HCT116 (cell line): Measurements from ENCODE around the gene IFT20. TPM values are rescaled to one million over a fixed set of nuclear protein-coding genes. Genes with fewer than 3 reads are reported as not detected.

Experiments
- ATAC-seq: fragments of 200-7000 bp; cut with Tn5 transposase; 2 replicates; pipeline ENCODE4 v1.9.1; 2020; ENCODE audit warnings: mild to moderate bottlenecking, moderate library complexity
- BruUV-seq: library from RNA; stranded (reverse); fragments of 400-500 nt; replicated peaks from 2 replicates; lab custom pipeline; 2021; lab: Mats Ljungman, UMichigan
- CTCF ChIA-PET: fragments of 300-600 bp; sonication (Branson Sonifier 250); formaldehyde crosslinking; loops from one replicate; lab custom pipeline; 2021; ENCODE audit warnings: antibody characterized with exemption; lab: Charles Lee
- POLR2A ChIA-PET: fragments of 300-600, 350-600 bp; sonication (Branson Sonifier 250); formaldehyde crosslinking; loops from one replicate; lab custom pipeline; 2021; ENCODE audit warnings: antibody characterized with exemption; lab: Charles Lee
- RAD21 ChIA-PET, 2 experiments: fragments of 300-600 bp; sonication (Branson Sonifier 250); formaldehyde crosslinking; loops; one replicate each; lab custom pipeline; 2023; ENCODE audit warnings: low total read pairs in 2 of 2; ENCODE audit not compliant: uncharacterized antibody in 2 of 2, unreplicated experiment in 2 of 2, low non-redundant PET in 1 of 2; lab: Charles Lee
- DNase-seq: peaks from one replicate; pipeline ENCODE4 v3.0.0-alpha.2; 2010; ENCODE audit warnings: low read depth, low spot score
- H2AFZ ChIP-seq: fragments of 200-600 bp; shearing (Covaris generic), sonication (generic); 2 replicates; pipeline ENCODE4 v1.6.1; 2017; ENCODE audit warnings: low read depth, mixed run types, mixed read lengths, antibody characterized with exemption, low read length; ENCODE audit not compliant: poor library complexity, severe bottlenecking
- H3K27ac ChIP-seq: 2 replicates; pipeline ENCODE4 v1.5.1; 2012; ENCODE audit warnings: low read depth, low read length
- H3K27me3 ChIP-seq: fragments of 200-600 bp; sonication (generic); 2 replicates; pipeline ENCODE4 v1.6.1; 2016; ENCODE audit warnings: mixed run types, low read length, mixed read lengths; ENCODE audit not compliant: insufficient read depth
- H3K36me3 ChIP-seq, 2 experiments: fragments of 200-500 bp in 1 of 2; fragments of 200-600 bp in 1 of 2; sonication (Bioruptor generic) in 1 of 2; sonication (generic) in 1 of 2; 2 replicates each; pipeline versions ENCODE4 v1.5.1 to v1.6.1; 2014 to 2016; ENCODE audit warnings: low read length in 2 of 2, inconsistent platforms in 1 of 2, mixed read lengths in 1 of 2, mixed run types in 1 of 2; ENCODE audit not compliant: insufficient read depth in 2 of 2, control insufficient read depth in 1 of 2
- H3K4me1 ChIP-seq, 2 experiments: fragments of 200-600 bp in 1 of 2; sonication (generic) in 1 of 2; 2 replicates each; pipeline versions ENCODE4 v1.5.1 to v1.6.1; 2012 to 2017; ENCODE audit warnings: low read length in 2 of 2, inconsistent platforms in 1 of 2, mild to moderate bottlenecking in 1 of 2, mixed read lengths in 1 of 2, mixed run types in 1 of 2, moderate library complexity in 1 of 2; ENCODE audit not compliant: insufficient read depth in 2 of 2, control insufficient read depth in 1 of 2
- H3K4me2 ChIP-seq: fragments of 200-600 bp; sonication (generic); 2 replicates; pipeline ENCODE4 v1.6.1; 2017; ENCODE audit warnings: mixed run types, low read length, mixed read lengths
- H3K4me3 ChIP-seq, 2 experiments: fragments of 200-600 bp in 1 of 2; sonication (generic) in 1 of 2; replicated peaks in 1 of 2; 2 replicates each; pipeline ENCODE4 v1.5.1; 2011 to 2016; ENCODE audit warnings: low read length in 2 of 2, control low read depth in 1 of 2, low read depth in 1 of 2, mild to moderate bottlenecking in 1 of 2, mixed read lengths in 1 of 2, mixed run types in 1 of 2
- H3K79me2 ChIP-seq: fragments of 200-600 bp; sonication (generic); 2 replicates; pipeline ENCODE4 v1.6.1; 2017; ENCODE audit warnings: mild to moderate bottlenecking, mixed run types, low read length, moderate library complexity, mixed read lengths; ENCODE audit not compliant: insufficient read depth
- H3K9ac ChIP-seq: fragments of 200-600 bp; sonication (generic); 2 replicates; pipeline ENCODE4 v1.6.1; 2016; ENCODE audit warnings: low read length, mixed read lengths
- H3K9me2 ChIP-seq: fragments of 200-600 bp; sonication (generic), shearing (Covaris generic); 2 replicates; pipeline ENCODE4 v1.6.1; 2017; ENCODE audit warnings: mixed run types, mild to moderate bottlenecking, moderate library complexity; ENCODE audit not compliant: insufficient read depth
- H3K9me3 ChIP-seq, 2 experiments: fragments of 200-500 bp in 1 of 2; fragments of 200-600 bp in 1 of 2; sonication (Bioruptor generic) in 1 of 2; sonication (generic) in 1 of 2; 2 replicates each; pipeline ENCODE4 v1.6.1; 2014 to 2017; ENCODE audit warnings: low read length in 2 of 2, mixed read lengths in 2 of 2, inconsistent platforms in 1 of 2, low read depth in 1 of 2, mild to moderate bottlenecking in 1 of 2, mixed run types in 1 of 2, moderate library complexity in 1 of 2; ENCODE audit not compliant: control insufficient read depth in 1 of 2, insufficient read depth in 1 of 2
- H4K20me1 ChIP-seq: fragments of 200-600 bp; sonication (generic), shearing (Covaris generic); 2 replicates; pipeline ENCODE4 v1.6.1; 2017; ENCODE audit warnings: mixed run types, mild to moderate bottlenecking, moderate library complexity; ENCODE audit not compliant: insufficient read depth
- ATF3 ChIP-seq: IDR thresholded peaks from 2 replicates; pipeline ENCODE4 v1.6.1; 2012
- CBX3 ChIP-seq: IDR thresholded peaks from 2 replicates; pipeline ENCODE4 v1.6.1; 2012; ENCODE audit warnings: low read depth
- EZH2phosphoT487 ChIP-seq: fragments of 200-600 bp; IDR thresholded peaks from 2 replicates; pipeline ENCODE4 v1.6.1; 2018; ENCODE audit warnings: antibody characterized with exemption, borderline replicate concordance
- MAX ChIP-seq: IDR thresholded peaks from 2 replicates; pipeline ENCODE4 v1.6.1; 2012
- POLR2AphosphoS5 ChIP-seq: IDR thresholded peaks from 2 replicates; pipeline ENCODE4 v1.6.1; 2011; ENCODE audit warnings: mild to moderate bottlenecking, low read depth, low read length, moderate library complexity
- SIN3A ChIP-seq: IDR thresholded peaks from 2 replicates; pipeline ENCODE4 v1.6.1; 2012; ENCODE audit warnings: low read depth
- YY1 ChIP-seq: IDR thresholded peaks from 2 replicates; pipeline ENCODE4 v1.6.1; 2011; ENCODE audit warnings: low read length, low read depth, moderate library complexity, mild to moderate bottlenecking; ENCODE audit not compliant: insufficient replicate concordance; ENCODE audit errors: extremely low read depth
- intact Hi-C: fragments of 100-400 bp; cut with micrococcal nuclease; formaldehyde crosslinking; loops from 2 replicates; pipeline ENCODE4 v1.10.0; 2022
- total RNA-seq: library from RNA; stranded (reverse); gene quantifications from one replicate; pipeline ENCODE4 v1.2.1, GENCODE V29; 2021; ENCODE audit not compliant: unreplicated experiment

The IFT20 gene
- total RNA-seq, 1 experiment from 2014 or later = 21.7 TPM

GRCh38 chr17:28334666-28335200 is 539 bp downstream of the IFT20 start:
- Histone ChIP-seq H3K4me1 (peaks cover 16 to 38% of the 10 kb centered on the region in 2 experiments), H3K27ac (peak overlapping the region; percentile 81; the same call in 1 of the 2 replicates), H3K27me3 (no peaks in the 10 kb centered on the region), H3K4me2 (peak overlapping the region; percentile 93), H3K9me2 (no peaks in the 10 kb centered on the region), H2AFZ (no peak overlapping the region), H3K36me3 (peaks cover under 1 to 5% of the 10 kb centered on the region in 2 experiments; a peak in 3 of 4 replicates), H4K20me1 (no peaks in the 10 kb centered on the region), H3K79me2 (peaks cover 32% of the 10 kb centered on the region), H3K9ac (peak overlapping the region; percentile 89), H3K4me3 (peak overlapping the region; percentile 97 to 99), H3K9me3 (no peaks in the 10 kb centered on the region)
- ATAC-seq (no peak), DNase-seq (no peak)
- TSS peak; percentile 43 for BruUV-seq
- ChIA-PET CTCF (interaction anchor here (0.7 to 1.9 kb wide), 4 partner anchors 15 to 83 kb away, joined by 3 to 11 read pairs (median 4); partner anchors contain the start of gene POLDIP2), POLR2A (interaction anchor here (1.1 to 2.0 kb wide), 4 partner anchors 9 to 21 kb away, joined by 6 to 26 read pairs (median 7); partner anchors contain the start of genes POLDIP2 and TMEM97), RAD21 (interaction anchor here in 1 of 2 experiments (2.5 kb wide), 1 partner anchor 23 kb away, joined by 9 read pairs; the partner anchor contains the start of gene POLDIP2)
- no peak for TF ChIP-seq YY1
- TF ChIP-seq EZH2phosphoT487 = no peak
- intact Hi-C loops = loop anchor here (1.0 to 5.0 kb wide), 2 partner anchors 15 to 102 kb away; partner anchors contain the start of gene TMEM97

GRCh38 chr17:28334171-28334570 is 1.1 kb downstream of the IFT20 start:
- Histone ChIP-seq H3K9ac (peak overlapping the region; percentile 89), H3K9me2 (no peaks in the 10 kb centered on the region), H3K27ac (no peak overlapping the region), H3K79me2 (peaks cover 29% of the 10 kb centered on the region), H3K27me3 (no peaks in the 10 kb centered on the region), H3K4me3 (peak overlapping the region; percentile 97 to 99), H3K4me1 (peaks cover 16 to 38% of the 10 kb centered on the region in 2 experiments), H4K20me1 (no peaks in the 10 kb centered on the region), H3K9me3 (no peaks in the 10 kb centered on the region), H3K4me2 (peak overlapping the region; percentile 93), H2AFZ (no peak overlapping the region), H3K36me3 (peaks cover 0 to 2% of the 10 kb centered on the region in 2 experiments; a peak in 2 of 4 replicates)
- POLR2A ChIA-PET = no interaction called here
- ATAC-seq = no peak
- RAD21 ChIA-PET = interaction anchor here in 1 of 2 experiments (2.5 kb wide), 1 partner anchor 23 kb away, joined by 9 read pairs; the partner anchor contains the start of gene POLDIP2
- CTCF ChIA-PET = interaction anchor here (1.6 kb wide), 1 partner anchor 24 kb away, joined by 6 read pairs; the partner anchor contains the start of gene POLDIP2
- DNase-seq = no peak
- TF ChIP-seq ATF3 = no peak
- TF ChIP-seq CBX3 = no peak
- no peak for TF ChIP-seq POLR2AphosphoS5
- no peak for TF ChIP-seq SIN3A
- no peak for TF ChIP-seq MAX
- intact Hi-C loops = no loop called here
- no TSS peak for BruUV-seq
